Vagina (tissue), 2 donors: ENCODE data around the gene ARHGEF17.

Experiments
- POLR2A ChIP-seq, 2 donors: fragments of 450-650 bp; IDR thresholded peaks; one replicate each; pipeline ENCODE4 v1.6.1; 2017; ENCODE audit warnings: antibody characterized with exemption in 2 of 2, mild to moderate bottlenecking in 2 of 2, moderate library complexity in 2 of 2
- POLR2AphosphoS5 ChIP-seq, 2 donors: sonication (generic); formaldehyde crosslinking; IDR thresholded peaks; one replicate each; pipeline ENCODE4 v1.9.0; 2017; ENCODE audit warnings: antibody characterized with exemption in 2 of 2, mild to moderate bottlenecking in 2 of 2, low read depth in 1 of 2; ENCODE audit not compliant: insufficient read depth in 1 of 2
- TF ChIP-seq, protein P1 (sequence below), 3 experiments: fragments of 450-650 bp in 2 of 3; fragments of 200-600 bp in 1 of 3; sonication (generic) in 1 of 3; IDR thresholded peaks; one replicate each; pipeline ENCODE4 v1.5.1; 2017 to 2019; ENCODE audit warnings: antibody characterized with exemption in 3 of 3, mild to moderate bottlenecking in 2 of 3, moderate library complexity in 2 of 3

DNA sequence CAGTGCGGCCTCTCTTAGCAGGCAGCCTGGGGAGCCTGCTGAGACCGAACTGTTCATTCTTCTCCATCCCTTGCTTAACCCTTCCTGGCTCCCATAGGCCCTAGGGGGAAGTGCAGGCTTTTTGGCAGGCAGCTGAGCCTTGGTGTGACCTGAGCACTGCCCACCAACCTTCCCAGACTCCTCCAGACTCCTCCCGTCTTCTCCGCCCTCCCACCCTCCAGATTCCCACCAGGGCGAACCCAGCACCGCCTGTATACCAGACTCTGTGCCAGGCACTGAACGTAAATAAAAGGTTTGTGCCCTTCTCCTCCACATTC lies 76.0 kb downstream of the ARHGEF17 start:
- TF ChIP-seq, protein P1, sequence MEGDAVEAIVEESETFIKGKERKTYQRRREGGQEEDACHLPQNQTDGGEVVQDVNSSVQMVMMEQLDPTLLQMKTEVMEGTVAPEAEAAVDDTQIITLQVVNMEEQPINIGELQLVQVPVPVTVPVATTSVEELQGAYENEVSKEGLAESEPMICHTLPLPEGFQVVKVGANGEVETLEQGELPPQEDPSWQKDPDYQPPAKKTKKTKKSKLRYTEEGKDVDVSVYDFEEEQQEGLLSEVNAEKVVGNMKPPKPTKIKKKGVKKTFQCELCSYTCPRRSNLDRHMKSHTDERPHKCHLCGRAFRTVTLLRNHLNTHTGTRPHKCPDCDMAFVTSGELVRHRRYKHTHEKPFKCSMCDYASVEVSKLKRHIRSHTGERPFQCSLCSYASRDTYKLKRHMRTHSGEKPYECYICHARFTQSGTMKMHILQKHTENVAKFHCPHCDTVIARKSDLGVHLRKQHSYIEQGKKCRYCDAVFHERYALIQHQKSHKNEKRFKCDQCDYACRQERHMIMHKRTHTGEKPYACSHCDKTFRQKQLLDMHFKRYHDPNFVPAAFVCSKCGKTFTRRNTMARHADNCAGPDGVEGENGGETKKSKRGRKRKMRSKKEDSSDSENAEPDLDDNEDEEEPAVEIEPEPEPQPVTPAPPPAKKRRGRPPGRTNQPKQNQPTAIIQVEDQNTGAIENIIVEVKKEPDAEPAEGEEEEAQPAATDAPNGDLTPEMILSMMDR (IDR thresholded peaks at IDR 0.05) = no peak
- no peak for TF ChIP-seq POLR2AphosphoS5 (IDR thresholded peaks at IDR 0.05; ENCODE audit: insufficient read depth in 1 of 2, low read depth in 1 of 2)
- no peak for TF ChIP-seq POLR2A (IDR thresholded peaks at IDR 0.05)
